ENCODE data around the gene ZNF776.
"Not testable (repeated sequence)": the region's sequence is repeated elsewhere in the genome, so short reads cannot be mapped to it uniquely, and the experiment has no call there.

Gene ZNF776

DNA sequence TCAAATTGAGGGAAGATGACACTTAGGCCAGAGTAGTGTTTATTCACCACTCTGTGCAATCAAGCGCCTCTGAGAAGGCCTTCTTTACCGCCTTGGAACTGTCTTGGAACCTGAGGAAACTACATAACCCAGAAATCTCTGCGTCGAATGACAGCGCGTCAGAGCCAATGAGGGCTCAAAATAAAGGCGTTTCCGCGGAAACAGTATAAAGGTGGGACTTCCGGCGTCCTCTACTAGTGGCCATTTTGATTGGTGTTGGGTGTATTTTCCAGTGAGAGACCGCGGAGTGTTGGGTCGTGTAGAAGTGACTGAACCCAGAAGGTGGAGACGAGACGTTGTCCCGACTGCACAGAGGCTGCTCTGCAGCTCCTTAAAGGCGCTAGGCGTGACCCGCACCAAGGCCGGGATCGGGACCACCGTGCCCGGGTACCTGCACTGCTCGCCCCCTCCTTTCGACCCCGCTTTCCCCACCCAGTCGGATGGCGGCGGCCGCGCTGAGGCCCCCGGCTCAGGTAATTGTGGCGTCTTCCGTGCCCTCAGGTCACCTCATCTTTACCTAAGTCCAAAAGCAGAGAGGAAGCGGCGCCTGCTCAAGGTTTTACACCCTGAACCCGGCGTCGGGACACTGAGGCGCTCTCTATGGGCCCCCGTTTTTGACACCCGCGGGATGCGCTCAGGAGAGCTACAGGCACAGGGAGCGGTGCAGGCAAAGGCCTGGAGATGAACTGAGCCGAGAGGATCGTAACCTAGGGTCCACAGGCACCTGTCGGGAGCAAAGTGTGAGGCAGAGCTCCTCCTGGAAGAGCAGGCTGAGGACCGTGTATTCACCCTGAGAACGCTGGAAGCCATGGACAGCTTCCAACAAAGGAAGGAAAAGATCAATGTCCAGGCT lies at the start of gene ZNF776:
Gene ZNF776 (plus strand): TSS at position 236 of the 892 bp plus-strand sequence. CDS start 244 bp downstream, at position 480.
- DNase-seq (ENCODE audit: low read depth in 3 of 3), result peak; percentile 40 to 63 (median 62)

- DNase-seq (ENCODE audit: low read depth in 3 of 3), result no peak
Measured at GRCh38 chr19:57701625-57702024, 45.0 kb upstream of the ZNF776 start.

DNA sequence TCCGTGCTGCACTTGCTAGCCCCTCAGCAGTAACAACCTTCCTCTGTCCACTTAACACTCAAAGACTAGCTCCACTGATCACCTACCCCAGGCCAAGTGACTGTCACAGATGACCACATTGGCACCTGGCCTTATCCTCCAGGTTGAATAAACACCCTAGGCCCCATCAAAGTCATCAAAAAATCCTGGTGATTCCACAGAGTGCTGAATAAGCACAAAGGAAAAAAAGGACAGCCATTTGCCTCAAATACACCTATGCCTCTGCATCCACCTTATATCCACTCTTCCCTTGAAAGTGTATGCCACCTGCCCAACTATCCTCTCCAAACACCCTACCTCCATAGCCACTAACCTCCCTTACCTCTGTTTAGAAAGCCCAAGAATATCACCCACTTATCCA lies 40.3 kb upstream of the ZNF776 start:
- DNase-seq (ENCODE audit: low read depth in 3 of 3), result no peak

DNA sequence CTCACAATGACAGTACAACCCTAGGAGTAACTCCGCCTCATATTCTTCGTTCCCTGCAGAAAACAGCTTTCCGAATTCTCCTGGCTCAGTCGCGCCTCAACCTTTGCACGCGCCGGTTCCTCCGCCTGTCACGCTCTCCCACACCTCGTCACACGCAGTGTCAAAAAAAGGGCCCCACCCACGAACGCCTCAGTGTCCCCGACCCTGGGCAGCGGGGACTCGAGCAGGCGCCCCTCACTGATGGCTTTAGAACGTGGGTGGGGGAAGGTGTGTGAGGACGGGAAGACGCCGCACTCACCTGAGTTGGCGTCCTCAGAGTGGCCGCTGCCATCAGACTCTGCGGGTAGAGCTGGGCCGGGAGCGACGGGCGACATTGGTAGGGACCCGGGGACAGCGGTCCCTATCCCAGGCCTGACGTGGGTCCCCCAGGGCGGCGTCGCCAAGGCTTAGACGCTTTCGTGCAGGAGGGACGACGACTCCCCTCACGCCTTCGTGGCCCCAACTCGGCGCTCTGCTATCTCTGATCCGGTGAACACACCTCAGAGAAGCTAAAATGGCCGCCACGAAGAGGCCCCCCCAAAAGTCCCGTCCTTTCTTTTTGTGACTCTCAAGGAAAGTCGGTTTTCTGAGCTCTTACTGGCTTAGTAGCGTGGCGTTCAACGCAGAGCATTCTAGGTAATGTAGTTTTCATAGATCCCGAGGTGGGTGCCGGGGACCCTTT lies 37.8 kb upstream of the ZNF776 start, which contains the start of gene ZNF154:
Gene ZNF154 (minus strand): TSS at position 564 of the 721 bp plus-strand sequence. CDS start 233 bp downstream, at position 331.
- no peak for DNase-seq (ENCODE audit: low read depth in 3 of 3)

- no peak for DNase-seq (ENCODE audit: low read depth in 3 of 3)
Measured at GRCh38 chr19:57709616-57710015, 37.0 kb upstream of the ZNF776 start.

DNA sequence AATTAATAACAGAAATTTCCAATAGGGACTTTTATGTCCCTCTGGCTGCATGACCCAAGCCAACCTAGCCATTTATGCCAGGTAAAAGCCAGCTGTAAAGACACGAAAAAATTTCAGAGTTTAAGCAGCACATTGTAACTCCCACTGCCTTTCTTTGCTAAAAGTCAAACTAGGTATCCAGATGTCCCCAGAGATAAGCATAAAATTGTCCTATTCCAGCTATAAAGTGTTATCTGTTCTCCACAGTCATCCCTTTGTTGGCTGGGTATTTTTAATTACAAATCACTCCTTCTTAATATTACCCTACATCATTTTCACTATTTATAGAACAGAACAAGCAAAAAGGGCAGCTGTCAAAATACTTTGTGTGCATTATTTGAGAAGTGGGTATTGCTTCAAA lies 34.4 kb upstream of the ZNF776 start:
- no peak for DNase-seq (ENCODE audit: low read depth in 3 of 3)

- DNase-seq (ENCODE audit: low read depth in 3 of 3), result no peak
Measured at GRCh38 chr19:57719424-57719823, 27.2 kb upstream of the ZNF776 start.

DNA sequence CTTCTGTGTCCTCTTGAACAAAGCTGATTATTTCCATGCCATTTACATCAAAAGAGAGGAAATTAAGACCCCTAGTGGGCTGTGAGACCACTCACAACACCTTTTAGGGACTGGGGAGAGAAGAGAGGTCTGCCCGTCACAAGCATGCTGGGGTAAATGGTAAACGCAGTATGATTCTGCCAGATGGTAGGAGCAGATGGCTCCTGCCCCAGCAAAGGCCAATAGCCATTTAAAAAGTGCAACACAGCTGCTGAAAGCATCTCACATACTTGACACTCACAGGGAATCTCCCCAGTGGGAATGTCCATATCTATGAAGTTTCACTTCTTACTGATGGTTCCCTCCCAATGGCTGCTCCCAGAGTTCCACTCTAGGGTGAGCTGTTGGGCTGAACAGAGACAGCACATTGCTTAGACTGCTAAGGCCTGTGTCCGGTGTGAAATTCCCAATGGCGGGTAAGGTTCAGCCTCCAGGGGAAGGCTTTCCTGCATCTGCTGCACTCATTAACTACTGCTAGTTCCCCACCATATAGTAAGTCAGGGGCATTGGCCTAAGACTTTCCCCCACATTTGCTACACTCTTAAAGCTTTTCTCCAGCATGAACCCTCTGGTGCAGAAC lies 26.6 kb upstream of the ZNF776 start:
- DNase-seq (ENCODE audit: low read depth in 3 of 3), result no peak

DNA sequence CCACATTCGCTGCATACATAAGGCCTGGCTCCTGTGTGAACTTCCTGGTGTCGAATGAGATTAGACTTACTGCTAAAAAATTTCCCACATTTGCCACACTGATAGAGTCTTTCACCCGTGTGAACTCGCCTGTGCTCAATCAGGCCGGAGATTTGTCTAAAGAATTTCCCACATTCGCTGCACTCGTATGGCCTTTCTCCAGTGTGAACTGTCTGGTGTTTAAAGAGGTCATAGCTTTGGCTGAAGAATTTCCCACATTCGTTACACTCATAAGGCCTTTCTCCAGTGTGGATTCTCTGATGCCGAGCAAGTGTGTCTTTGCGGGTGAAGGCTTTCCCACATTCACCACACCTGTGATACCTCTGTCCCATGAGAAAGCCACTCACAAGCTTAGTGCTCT lies 25.7 kb upstream of the ZNF776 start:
- DNase-seq (ENCODE audit: low read depth in 3 of 3), result no peak

GRCh38 chr19:57738320-57738719 lies 8.3 kb upstream of the ZNF776 start:
- peak in 1 of 3 experiments; percentile 21 for DNase-seq (ENCODE audit: low read depth in 3 of 3)

GRCh38 chr19:57738770-57739169 lies 7.8 kb upstream of the ZNF776 start:
- not testable (repeated sequence) for DNase-seq (ENCODE audit: low read depth in 3 of 3)

DNA sequence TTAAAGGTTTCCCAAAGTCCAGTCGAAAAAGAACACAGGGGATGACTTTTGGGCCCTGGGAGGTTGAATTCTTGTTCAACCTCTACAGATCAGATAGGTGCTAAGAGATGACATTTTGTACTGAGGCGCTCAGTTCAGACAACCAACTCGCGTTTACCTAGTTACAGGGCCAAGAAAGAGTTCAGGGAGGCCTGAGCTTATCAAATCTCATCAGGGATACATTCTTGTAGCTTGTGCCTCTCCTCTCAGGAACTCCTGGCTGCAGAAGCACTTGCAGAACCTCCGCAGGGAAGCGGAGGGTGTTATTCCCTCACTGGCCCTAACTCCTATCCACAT lies 825 bp downstream of the ZNF776 start:
- no peak for DNase-seq (ENCODE audit: low read depth in 3 of 3)

DNA sequence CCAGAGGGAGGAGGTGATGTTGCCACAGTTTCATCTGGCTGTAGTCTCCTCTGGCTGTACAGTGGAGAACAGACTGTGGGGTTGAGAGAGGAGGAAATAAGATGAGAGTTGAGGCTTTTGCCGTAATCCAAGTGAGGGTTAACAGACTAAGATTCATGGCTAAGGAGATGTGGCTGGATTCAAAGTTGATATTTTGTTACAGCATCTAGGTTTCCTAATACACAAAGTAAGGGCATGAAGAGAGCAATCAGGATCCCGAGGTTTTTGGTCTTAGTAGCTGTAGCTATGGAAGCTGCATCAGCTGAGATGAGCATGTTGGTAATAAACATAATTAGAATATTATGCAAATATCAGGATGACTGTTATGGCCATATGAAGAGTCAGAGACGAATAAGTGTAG lies 1.4 kb downstream of the ZNF776 start:
- DNase-seq (ENCODE audit: low read depth in 3 of 3), result no peak

- DNase-seq (ENCODE audit: low read depth in 3 of 3), result no peak
Measured at GRCh38 chr19:57754091-57754673, 7.6 kb downstream of the ZNF776 start.

DNA sequence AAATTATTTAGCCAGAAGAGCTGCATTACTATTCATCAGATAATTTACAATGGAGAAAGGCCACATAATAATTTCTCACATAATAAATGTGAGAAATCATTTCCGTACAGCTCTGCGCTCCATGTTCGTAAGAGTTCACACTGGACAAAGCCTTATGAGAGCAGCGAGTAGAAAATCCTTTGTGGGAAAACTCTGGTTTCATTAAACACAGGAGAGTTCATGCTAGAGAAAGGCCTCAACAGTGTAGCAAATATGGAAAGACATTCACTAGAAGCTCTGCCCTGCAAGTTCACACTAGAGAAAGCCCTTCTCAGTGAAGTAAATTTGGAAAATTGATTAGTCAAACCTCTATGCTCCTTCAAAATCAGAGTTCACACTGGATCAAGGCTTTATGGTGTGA lies 8.4 kb downstream of the ZNF776 start:
- no peak for DNase-seq (ENCODE audit: low read depth in 3 of 3)

DNA sequence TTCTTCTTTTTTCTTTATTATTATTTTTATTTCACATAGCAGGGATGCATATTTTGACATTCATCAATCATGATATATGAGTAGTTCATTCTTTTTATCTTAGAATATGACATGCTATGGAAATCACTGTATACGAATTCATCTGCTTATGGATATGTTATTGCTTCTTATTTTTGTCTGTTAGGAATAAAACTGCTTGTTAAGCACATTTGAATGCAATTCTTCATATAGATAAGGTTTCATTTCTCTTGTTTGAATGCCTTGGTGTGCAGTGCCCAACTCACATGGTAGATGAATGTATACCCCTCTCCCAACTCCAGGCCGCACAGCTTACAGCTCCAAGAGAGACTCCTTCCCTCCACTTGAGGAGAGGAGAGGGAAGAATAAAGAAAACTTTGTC lies 11.3 kb downstream of the ZNF776 start:
- DNase-seq (ENCODE audit: low read depth in 3 of 3), result no peak

- DNase-seq (ENCODE audit: low read depth in 3 of 3), result no peak
Measured at GRCh38 chr19:57759096-57759495, 12.5 kb downstream of the ZNF776 start.

GRCh38 chr19:57769345-57770131 lies 22.9 kb downstream of the ZNF776 start, which contains the start of gene ZNF586:
Gene ZNF586 (plus strand): TSS chr19:57769676. CDS start chr19:57769843, 167 bp downstream.
- DNase-seq (ENCODE audit: low read depth in 3 of 3), result peak; percentile 56 to 77 (median 71)

DNA sequence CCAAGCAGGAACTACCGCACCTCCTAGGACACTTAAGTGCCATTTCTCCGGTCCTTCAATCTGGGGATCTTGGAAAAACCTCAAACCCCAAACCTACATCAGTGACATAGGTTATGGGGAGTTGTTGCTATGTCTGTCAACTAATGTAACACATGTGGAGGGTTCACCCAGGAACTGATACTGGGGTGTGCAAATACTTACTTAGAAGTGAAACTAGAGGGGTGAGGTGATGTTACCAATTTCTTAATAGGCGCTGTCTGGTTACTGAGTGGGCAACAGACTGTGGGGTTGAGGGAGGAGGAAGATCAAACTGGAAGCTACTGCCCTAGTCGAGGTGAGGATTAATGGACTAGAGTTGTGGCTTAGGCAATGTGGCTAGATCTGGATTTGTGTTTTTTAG lies 24.8 kb downstream of the ZNF776 start:
- DNase-seq (ENCODE audit: low read depth in 3 of 3), result no peak

GRCh38 chr19:57773488-57773887 lies 26.9 kb downstream of the ZNF776 start:
- DNase-seq (ENCODE audit: low read depth in 3 of 3), result no peak

DNA sequence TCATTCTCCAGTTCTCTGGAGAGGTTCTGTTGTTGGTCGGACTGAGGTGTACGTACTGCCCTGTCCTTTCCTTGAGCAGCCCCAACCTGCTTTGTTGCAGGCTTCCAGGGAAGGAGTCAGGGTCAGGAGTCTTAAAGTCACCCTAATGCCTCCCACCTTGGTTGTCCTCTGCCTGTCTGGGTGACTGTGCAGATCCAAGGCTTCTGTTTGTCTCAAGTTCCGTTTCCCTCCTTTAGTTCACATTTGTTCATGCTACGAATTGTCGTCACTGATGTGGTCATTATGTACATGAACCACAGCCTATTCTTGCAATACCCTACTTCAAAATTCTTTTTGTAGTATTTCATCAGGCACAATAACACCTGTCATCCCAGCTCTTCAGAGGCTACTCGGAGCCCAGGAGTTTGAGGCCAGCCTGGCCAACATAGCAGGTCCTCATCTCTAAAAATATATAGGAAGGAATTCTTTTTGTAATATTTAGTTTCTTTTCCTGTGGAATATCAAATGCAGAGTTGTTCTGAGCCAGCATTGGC lies 30.2 kb downstream of the ZNF776 start:
- no peak for DNase-seq (ENCODE audit: low read depth in 3 of 3)
